ENCODE measurements around the gene ESPNL.
"Not testable (repeated sequence)": the region's sequence is repeated elsewhere in the genome, so short reads cannot be mapped to it uniquely, and the experiment has no call there.

The ESPNL gene

GRCh38 chr2:238161291-238162051 is 61.3 kb downstream of the ESPNL start:
- no peak for DNase-seq

GRCh38 chr2:238162251-238162845 is 62.2 kb downstream of the ESPNL start:
- DNase-seq: no peak

DNA sequence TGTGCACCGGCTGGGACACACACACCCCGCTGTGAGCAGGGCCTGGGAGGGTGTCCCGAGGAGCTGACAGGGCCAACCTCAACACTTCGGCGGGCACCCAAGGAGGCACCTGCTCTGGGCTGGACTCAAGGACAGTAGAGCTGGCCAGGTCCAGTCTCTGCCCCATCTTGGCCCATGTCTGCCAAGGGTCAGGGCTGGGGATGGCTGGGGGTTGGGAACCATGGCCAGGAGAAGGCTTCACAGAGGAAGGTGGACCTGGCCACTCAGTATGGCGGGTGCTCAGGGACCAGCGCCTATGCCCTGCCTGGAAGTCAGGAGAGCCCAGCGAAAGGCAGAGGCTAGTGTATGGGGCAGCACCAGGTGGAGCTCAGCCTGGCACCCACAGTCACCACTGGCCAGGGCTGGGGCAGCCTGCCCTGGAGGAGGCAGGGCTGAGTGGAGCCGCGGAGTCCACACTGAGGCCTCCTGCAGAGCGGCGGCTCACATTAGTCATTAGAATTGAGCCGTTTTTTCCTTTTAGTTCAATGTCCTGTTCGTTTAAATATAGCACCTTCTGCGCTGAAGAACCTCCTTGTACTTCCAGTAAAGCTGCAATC is 62.8 kb downstream of the ESPNL start:
- no peak for DNase-seq

GRCh38 chr2:238163481-238164198 is 63.5 kb downstream of the ESPNL start:
- no peak for DNase-seq

DNA sequence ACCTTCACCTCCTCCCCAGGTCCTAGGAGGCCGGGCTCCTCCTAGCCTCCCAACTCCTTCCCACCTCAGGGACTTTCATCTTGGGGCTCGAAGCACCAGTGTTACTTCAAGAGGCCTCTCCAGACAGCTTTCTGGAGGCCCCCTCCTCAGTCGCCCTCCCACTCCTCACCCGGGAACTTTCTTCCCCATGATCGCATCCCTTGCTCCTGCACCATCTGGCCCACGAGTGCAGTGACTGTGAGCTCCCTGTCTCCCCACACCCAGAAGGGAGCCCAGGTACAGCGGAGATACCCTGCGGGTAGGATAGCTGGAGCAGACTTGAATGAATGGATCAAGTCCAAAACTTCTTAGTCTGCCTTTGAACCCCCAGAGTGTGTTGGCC is 64.8 kb downstream of the ESPNL start:
- DNase-seq: no peak

GRCh38 chr2:238165288-238165921 is 65.3 kb downstream of the ESPNL start:
- no peak for DNase-seq

DNA sequence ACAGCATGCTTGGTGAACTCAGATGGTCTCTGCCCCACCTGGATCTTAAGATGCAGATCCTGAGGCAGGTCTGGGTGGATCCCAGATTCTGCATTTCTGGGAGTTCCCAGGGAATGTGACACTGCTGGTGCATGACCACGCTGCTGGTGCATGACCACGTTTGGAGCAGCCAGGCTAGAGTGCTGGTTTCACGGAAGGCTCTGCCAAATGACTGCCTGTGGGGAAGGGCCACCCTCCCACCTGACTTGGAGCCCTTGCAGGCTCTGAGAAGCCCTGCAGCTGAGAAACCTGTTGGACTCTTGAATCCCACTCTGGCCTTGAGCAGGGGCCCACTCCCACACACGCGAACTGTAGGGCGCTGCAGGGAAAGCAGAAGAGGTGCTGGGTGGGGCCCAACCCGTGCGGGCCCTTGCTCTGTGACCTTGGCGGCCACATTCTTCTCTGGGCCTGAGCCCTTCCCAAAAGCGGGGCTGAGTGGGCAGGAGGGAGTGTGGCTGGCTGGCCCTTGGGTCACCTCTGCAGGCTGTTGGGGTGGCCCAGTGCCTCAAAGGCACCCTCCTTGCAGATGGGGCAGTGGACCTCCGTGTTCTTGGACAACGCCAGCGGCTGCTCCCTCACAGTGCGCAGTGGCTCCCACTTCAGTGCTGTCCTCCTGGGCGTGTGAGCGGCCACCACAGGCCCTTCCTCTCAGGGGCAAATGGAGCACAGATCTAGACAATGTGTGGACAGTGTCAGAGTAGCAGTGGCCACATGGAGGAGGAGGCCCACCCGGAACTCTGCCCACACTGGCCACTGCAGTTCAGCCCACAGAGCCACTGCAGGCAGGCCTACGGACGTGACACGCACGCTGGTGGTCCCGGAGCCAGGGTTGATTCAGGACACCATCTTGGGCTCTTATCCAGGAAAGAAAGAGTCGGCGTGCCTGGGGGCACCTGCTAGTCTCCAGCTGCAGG is 66.5 kb downstream of the ESPNL start:
- no peak for DNase-seq

GRCh38 chr2:238167344-238167715 is 67.2 kb downstream of the ESPNL start:
- no peak for DNase-seq

GRCh38 chr2:238167761-238168160 is 67.6 kb downstream of the ESPNL start:
- no peak for DNase-seq

- no peak for DNase-seq
Measured at GRCh38 chr2:238168196-238169047, 68.3 kb downstream of the ESPNL start.

DNA sequence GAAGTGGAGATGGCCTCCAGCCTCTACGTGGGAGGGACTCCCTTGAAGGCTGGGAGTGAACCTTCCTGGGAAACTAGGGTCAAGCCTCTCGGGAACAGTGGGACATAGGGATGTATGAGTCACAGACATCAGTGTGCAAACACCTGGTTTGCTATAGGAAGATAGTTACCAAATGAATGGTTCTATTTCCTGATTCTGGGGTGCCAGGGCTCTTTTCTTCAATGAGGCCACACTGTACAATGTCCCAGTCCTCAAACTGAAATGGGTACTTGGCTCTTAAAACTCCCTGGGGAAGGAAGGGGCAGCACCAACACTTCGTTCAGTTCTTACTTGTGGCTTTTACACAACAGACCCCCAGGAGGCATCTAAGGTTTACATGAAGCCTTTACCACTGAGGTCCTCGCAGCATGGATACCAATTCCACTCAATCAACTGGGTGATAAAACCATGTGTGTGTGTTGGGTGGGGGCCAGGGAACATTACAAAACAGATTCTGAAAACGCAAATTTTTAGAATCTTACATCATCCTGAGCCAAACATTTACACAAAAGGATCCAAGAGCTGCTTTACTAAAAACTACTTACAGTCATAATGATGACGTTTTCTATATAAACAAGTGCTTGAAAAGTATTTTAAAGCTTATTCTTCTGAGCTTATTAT is 69.0 kb downstream of the ESPNL start:
- no peak for DNase-seq

DNA sequence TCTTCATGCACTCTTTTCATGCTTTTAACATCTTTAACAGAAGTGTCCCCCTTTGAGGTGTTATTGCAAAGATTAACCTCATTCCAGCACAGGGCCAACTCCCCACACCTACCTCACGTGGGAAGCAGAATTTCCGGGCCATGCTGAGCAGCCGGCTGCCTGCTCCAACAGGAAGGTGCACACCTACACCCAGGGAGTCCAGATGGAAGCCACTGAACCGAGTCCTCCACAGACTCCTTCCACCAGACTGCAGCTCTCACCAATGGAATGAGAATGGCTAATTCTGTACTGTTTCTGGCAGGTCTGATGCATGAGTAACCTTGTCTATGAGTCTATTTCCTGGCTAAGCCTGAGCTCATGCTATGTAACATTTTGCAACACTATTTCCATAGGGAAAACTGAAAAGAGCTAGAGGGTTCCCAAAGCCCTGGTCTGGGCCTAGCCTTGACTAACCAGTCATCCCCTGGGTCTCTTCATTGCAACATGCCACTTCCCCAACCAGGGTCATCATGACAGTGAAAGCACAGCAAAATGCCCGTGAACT is 69.6 kb downstream of the ESPNL start:
- DNase-seq: no peak

DNA sequence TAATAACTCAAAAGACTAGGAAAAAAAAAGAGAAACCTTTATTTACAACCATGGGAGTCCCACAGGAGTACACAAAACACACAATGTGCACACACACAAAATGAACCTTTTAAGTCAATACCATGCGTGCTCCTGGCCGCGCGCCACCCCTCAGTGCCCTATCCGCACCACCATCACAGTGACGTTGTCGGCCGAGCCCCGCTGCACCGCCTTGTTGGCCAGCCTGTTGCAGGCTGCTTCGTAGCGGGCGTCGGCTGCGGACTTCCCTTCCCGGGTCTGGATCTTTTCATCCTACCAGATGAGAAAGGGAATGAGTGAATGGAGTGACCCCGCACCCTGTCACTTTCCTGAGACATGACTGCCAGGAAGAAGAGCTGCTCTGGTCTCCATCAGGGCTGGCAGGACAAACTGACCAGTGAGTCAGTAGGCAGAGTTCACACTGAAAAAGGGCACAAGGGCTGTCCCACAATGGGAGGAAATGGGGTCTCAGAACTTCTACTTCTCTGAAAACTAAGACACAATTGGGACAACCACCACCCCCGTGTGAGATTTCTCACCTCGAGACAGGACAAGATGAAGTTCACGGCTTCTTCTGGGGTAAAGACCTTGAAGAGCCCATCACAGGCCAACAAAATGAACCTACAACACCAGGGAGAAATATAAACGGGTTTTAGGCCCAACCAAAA is 70.4 kb downstream of the ESPNL start:
- no peak for DNase-seq

- DNase-seq: not testable (repeated sequence)
Measured at GRCh38 chr2:238171072-238171431, 70.9 kb downstream of the ESPNL start.

GRCh38 chr2:238171575-238172187 is 71.5 kb downstream of the ESPNL start:
- no peak for DNase-seq

- DNase-seq: no peak
Measured at GRCh38 chr2:238172439-238172838, 72.3 kb downstream of the ESPNL start.

DNA sequence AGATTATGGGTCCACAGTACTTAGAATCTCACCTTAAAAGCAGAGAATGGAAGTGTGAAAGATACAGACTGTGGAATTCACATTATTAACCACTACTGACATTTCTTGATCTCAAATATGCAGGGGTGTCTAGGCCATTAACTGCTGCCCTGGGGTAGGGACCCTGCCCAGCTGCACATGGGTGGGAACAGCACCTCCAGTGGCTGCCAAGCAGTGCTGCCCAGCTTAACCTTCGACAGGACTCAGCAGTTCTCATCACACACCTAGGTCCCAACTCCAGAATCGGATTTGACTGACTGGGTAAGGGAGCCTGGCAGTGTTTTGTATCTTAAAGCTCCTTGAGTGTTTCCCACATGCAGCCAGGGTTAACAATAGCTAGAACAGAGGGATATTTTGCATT is 73.6 kb downstream of the ESPNL start:
- no peak for DNase-seq

- no peak for DNase-seq
Measured at GRCh38 chr2:238174291-238174690, 74.2 kb downstream of the ESPNL start.

DNA sequence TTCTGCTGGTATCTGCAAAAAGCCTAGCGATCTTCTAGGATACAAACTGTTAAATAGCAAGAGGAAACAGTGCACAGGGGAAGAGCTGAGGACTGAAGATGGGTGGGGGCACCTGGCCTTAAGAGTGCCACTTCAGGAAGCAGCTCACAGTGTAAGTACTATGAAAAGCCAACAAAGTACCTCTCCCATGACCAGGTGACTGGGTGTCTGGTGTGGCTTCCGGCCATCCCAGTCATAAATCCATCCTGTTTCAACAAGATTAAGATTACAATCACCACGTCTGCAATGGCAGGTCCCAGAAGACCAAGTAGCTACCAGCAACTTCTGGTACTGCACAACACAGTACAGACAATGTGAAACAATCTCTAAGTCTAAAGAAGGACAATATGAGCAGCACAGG is 74.6 kb downstream of the ESPNL start:
- no peak for DNase-seq
